Neural progenitor cell (in vitro differentiated cells): ENCODE data around the gene PLXNC1. TPM values are rescaled to one million over a fixed set of nuclear protein-coding genes. Genes with fewer than 3 reads are reported as not detected.

Experiments
- DNase-seq: peaks from one replicate; pipeline ENCODE4 v3.0.0-alpha.2; 2016; ENCODE audit warnings: low spot score
- H2AFZ ChIP-seq: fragments of 200-600 bp; sonication (generic); replicated peaks from 2 replicates; pipeline ENCODE4 v1.6.1; 2016; ENCODE audit warnings: antibody characterized with exemption
- H3F3A ChIP-seq: fragments of 200-600 bp; sonication (generic); 2 replicates; pipeline ENCODE4 v1.6.1; 2016; ENCODE audit warnings: antibody characterized with exemption, low read depth
- H3K27ac ChIP-seq: fragments of 200-600 bp; sonication (generic); 2 replicates; pipeline ENCODE4 v1.5.1; 2016; ENCODE audit warnings: mild to moderate bottlenecking
- H3K27me3 ChIP-seq: fragments of 200-600 bp; sonication (generic); 2 replicates; pipeline ENCODE4 v1.6.1; 2016; ENCODE audit warnings: mild to moderate bottlenecking, moderate library complexity
- H3K36me3 ChIP-seq: fragments of 200-600 bp; sonication (generic); 2 replicates; pipeline ENCODE4 v1.5.1; 2016
- H3K4me1 ChIP-seq: fragments of 200-600 bp; sonication (generic); 2 replicates; pipeline ENCODE4 v1.6.1; 2016; ENCODE audit warnings: mixed run types
- H3K4me2 ChIP-seq: fragments of 200-600 bp; sonication (generic); 2 replicates; pipeline ENCODE4 v1.6.1; 2016
- H3K4me3 ChIP-seq: fragments of 200-600 bp; sonication (generic); 2 replicates; pipeline ENCODE4 v1.5.1; 2016
- H3K79me2 ChIP-seq: fragments of 200-600 bp; sonication (generic); 2 replicates; pipeline ENCODE4 v1.6.1; 2016; ENCODE audit warnings: low read depth
- H3K9ac ChIP-seq: fragments of 200-600 bp; sonication (generic); 2 replicates; pipeline ENCODE4 v1.6.1; 2016
- H3K9me3 ChIP-seq: fragments of 200-600 bp; sonication (generic); 2 replicates; pipeline ENCODE4 v1.5.1; 2016; ENCODE audit warnings: low read depth
- H4K20me1 ChIP-seq: fragments of 200-600 bp; sonication (generic); 2 replicates; pipeline ENCODE4 v1.6.1; 2016; ENCODE audit warnings: low read depth
- H3K27ac Mint-ChIP-seq: 3 replicates; pipeline ENCODE4 v1.8.0; 2021; ENCODE audit warnings: mixed read lengths
- H3K27me3 Mint-ChIP-seq: 2 replicates; pipeline ENCODE4 v1.8.0; 2022; ENCODE audit warnings: low read depth, mild to moderate bottlenecking, inconsistent platforms, moderate library complexity, mixed read lengths; ENCODE audit not compliant: insufficient read depth
- H3K36me3 Mint-ChIP-seq: 3 replicates; pipeline ENCODE4 v1.8.0; 2021; ENCODE audit warnings: mixed read lengths
- H3K4me1 Mint-ChIP-seq: 3 replicates; pipeline ENCODE4 v1.8.0; 2021; ENCODE audit warnings: mixed read lengths
- H3K4me3 Mint-ChIP-seq: 3 replicates; pipeline ENCODE4 v1.8.0; 2021; ENCODE audit warnings: mild to moderate bottlenecking, moderate library complexity, mixed read lengths
- H3K9me3 Mint-ChIP-seq: 3 replicates; pipeline ENCODE4 v1.8.0; 2020; ENCODE audit warnings: mixed read lengths
- EZH2 ChIP-seq: fragments of 200-600 bp; sonication (generic); IDR thresholded peaks from 2 replicates; pipeline ENCODE4 v1.6.1; 2017; ENCODE audit warnings: antibody characterized with exemption, mild to moderate bottlenecking, moderate library complexity
- EZH2phosphoT487 ChIP-seq: fragments of 200-600 bp; sonication (generic); IDR thresholded peaks from 2 replicates; pipeline ENCODE4 v1.6.1; 2017; ENCODE audit warnings: antibody characterized with exemption
- total RNA-seq: library from RNA; depleted of rRNA; stranded (reverse); fragments of >200 nt; gene quantifications from 2 replicates; pipeline ENCODE4 v1.2.3, GENCODE V29; 2015; ENCODE audit warnings: low replicate concordance
- TF ChIP-seq, protein P1 (sequence below): fragments of 200-600 bp; sonication (generic); IDR thresholded peaks from 2 replicates; pipeline ENCODE4 v1.5.1; 2017; ENCODE audit warnings: antibody characterized with exemption, mild to moderate bottlenecking

Gene PLXNC1
- 13.4 and 16.7 TPM in 2 replicates for total RNA-seq

DNA sequence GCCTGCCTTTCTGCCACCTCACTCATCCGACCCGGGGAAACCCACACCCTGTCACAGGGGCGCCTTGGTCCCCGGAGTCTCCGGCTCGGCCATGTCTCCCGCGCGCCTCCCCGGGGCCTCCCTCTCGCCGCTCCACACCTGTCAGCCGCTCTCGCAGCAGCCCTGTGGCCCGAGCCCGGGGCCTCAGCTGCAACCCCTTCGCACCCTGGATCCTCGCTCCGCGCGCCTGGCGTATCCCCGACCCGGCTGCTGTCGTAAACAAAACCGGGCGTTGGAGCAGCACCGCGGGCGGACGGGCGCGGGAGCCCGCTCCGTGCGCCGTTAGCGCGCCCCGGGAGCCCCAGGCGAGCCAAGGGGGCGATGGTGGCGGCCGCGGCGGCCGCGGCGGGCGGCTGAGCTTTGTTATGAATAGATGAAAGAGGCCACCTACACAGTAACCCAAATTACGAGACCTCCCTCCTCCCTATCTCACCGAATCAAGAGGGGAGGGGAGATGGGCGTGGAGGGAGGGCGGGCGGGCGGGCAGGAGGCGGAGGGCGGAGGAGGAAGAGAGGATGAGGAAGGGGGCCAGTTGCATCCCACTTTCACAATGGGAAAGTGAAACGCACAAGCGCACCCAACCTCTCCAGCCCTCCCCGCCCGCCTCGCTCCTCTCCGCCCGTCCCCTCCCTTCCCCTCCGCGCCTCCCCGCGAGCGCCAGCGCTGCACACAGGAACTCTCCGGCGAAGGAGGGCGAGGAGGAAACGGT is at the start of gene PLXNC1:
PLXNC1 (plus strand) TSS at position 587 of the 748 bp plus-strand sequence. CDS start 395 bp downstream, outside the sequence.
- peak within 1 kb of the TSS; percentile 79 for H3K4me3 ChIP-seq
- H3K4me2 ChIP-seq = peak within 1 kb of the TSS; percentile 87
- peaks cover 10% of the 10 kb centered on the region for H3K4me1 ChIP-seq
- Mint-ChIP-seq H3K4me3 (peak within 1 kb of the TSS; percentile 96), H3K27me3 (peaks cover 18% of the 10 kb centered on the region), H3K4me1 (peaks cover 64% of the 10 kb centered on the region), H3K27ac (no peak within 1 kb of the TSS), H3K36me3 (no peaks in the 10 kb centered on the region), H3K9me3 (no peaks in the 10 kb centered on the region)
- H3K9me3 ChIP-seq = no peaks in the 10 kb centered on the region
- peak; percentile 29 for TF ChIP-seq EZH2phosphoT487
- TF ChIP-seq, protein P1, sequence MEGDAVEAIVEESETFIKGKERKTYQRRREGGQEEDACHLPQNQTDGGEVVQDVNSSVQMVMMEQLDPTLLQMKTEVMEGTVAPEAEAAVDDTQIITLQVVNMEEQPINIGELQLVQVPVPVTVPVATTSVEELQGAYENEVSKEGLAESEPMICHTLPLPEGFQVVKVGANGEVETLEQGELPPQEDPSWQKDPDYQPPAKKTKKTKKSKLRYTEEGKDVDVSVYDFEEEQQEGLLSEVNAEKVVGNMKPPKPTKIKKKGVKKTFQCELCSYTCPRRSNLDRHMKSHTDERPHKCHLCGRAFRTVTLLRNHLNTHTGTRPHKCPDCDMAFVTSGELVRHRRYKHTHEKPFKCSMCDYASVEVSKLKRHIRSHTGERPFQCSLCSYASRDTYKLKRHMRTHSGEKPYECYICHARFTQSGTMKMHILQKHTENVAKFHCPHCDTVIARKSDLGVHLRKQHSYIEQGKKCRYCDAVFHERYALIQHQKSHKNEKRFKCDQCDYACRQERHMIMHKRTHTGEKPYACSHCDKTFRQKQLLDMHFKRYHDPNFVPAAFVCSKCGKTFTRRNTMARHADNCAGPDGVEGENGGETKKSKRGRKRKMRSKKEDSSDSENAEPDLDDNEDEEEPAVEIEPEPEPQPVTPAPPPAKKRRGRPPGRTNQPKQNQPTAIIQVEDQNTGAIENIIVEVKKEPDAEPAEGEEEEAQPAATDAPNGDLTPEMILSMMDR = no peak
- TF ChIP-seq EZH2 = no peak
- no peaks in the 10 kb centered on the region for H3K36me3 ChIP-seq
- no peak within 1 kb of the TSS for H3K27ac ChIP-seq
- H4K20me1 ChIP-seq = peaks cover 33% of the 10 kb centered on the region
- H3F3A ChIP-seq = peaks cover 42% of the 10 kb centered on the region
- peak within 1 kb of the TSS; percentile 89 for H2AFZ ChIP-seq
- H3K27me3 ChIP-seq = peaks cover 70% of the 10 kb centered on the region
- no peaks in the 10 kb centered on the region for H3K79me2 ChIP-seq
- DNase-seq = peak; percentile 74
- H3K9ac ChIP-seq = no peak within 1 kb of the TSS

GRCh38 chr12:94099191-94099590 is 49.2 kb upstream of the PLXNC1 start:
- Histone ChIP-seq H3K4me1 (no peaks in the 10 kb centered on the region), H3K27ac (no peak overlapping the region), H3K4me2 (no peak overlapping the region), H3K27me3 (peaks cover 36% of the 10 kb centered on the region), H3K36me3 (no peaks in the 10 kb centered on the region), H2AFZ (no peak overlapping the region), H3K9me3 (no peaks in the 10 kb centered on the region), H3F3A (no peaks in the 10 kb centered on the region), H4K20me1 (no peaks in the 10 kb centered on the region), H3K4me3 (no peak overlapping the region), H3K9ac (no peak overlapping the region), H3K79me2 (no peaks in the 10 kb centered on the region)
- Mint-ChIP-seq H3K36me3 (no peaks in the 10 kb centered on the region), H3K9me3 (no peaks in the 10 kb centered on the region), H3K27ac (no peak overlapping the region), H3K4me1 (peaks cover 5% of the 10 kb centered on the region), H3K4me3 (no peak overlapping the region), H3K27me3 (peaks cover 10% of the 10 kb centered on the region)
- DNase-seq = no peak
- TF ChIP-seq, protein P1 = no peak
- no peak for TF ChIP-seq EZH2
- TF ChIP-seq EZH2phosphoT487 = no peak

DNA sequence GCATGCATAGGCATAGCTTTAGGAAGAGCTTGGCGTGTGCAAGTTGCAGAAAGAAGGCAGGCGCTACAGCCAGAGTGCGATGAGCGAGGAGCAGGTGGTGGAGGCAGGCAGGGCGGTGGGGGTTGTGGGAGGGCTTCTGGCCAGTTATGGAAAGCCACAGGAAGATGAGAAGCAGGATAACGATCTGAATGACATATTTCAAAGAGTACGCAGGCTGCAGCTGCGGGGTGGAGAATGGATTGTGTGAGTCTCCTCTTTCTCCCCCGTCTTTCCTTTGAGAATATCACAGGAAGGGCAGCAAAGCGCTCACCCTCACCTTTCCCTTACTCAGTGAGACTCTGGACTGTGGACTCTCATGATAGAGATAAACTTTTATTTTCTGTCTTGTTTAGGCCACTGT is 48.7 kb upstream of the PLXNC1 start:
- Histone ChIP-seq H3K27ac (no peak overlapping the region), H3K79me2 (no peaks in the 10 kb centered on the region), H3K9me3 (no peaks in the 10 kb centered on the region), H3K4me2 (no peak overlapping the region), H4K20me1 (no peaks in the 10 kb centered on the region), H3K27me3 (peaks cover 36% of the 10 kb centered on the region), H3K9ac (no peak overlapping the region), H3F3A (no peaks in the 10 kb centered on the region), H3K36me3 (no peaks in the 10 kb centered on the region), H2AFZ (no peak overlapping the region), H3K4me1 (no peaks in the 10 kb centered on the region), H3K4me3 (no peak overlapping the region)
- no peak for TF ChIP-seq EZH2
- TF ChIP-seq, protein P1 = no peak
- TF ChIP-seq EZH2phosphoT487 = no peak
- Mint-ChIP-seq H3K36me3 (no peaks in the 10 kb centered on the region), H3K4me1 (peaks cover 5% of the 10 kb centered on the region), H3K4me3 (no peak overlapping the region), H3K9me3 (no peaks in the 10 kb centered on the region), H3K27ac (no peak overlapping the region), H3K27me3 (peaks cover 12% of the 10 kb centered on the region)
- DNase-seq = no peak
